IgD-negative memory B cell (primary cell): ENCODE data around the gene ADIPOR2. TPM values are rescaled to one million over a fixed set of nuclear protein-coding genes. Genes with fewer than 3 reads are reported as not detected.
A peak's percentile ranks its signal among the peaks of the same experiment; 100 is the strongest.

ENCODE experiments used
- H3K27ac Mint-ChIP-seq, 3 donors: one replicate each; pipeline ENCODE4 v1.8.0; 2020 to 2022; ENCODE audit warnings: mild to moderate bottlenecking in 3 of 3, mixed read lengths in 3 of 3, moderate library complexity in 1 of 3
- H3K27me3 Mint-ChIP-seq: one replicate; pipeline ENCODE4 v1.8.0; 2021; ENCODE audit warnings: mixed read lengths
- H3K36me3 Mint-ChIP-seq: one replicate; pipeline ENCODE4 v1.8.0; 2020; ENCODE audit warnings: mild to moderate bottlenecking, mixed read lengths
- H3K4me1 Mint-ChIP-seq, 3 donors: one replicate each; pipeline ENCODE4 v1.8.0; 2020 to 2022; ENCODE audit warnings: mixed read lengths in 3 of 3, mild to moderate bottlenecking in 1 of 3
- H3K4me3 Mint-ChIP-seq, 4 donors: one replicate each; pipeline ENCODE4 v1.8.0; 2020 to 2022; ENCODE audit warnings: mild to moderate bottlenecking in 4 of 4, mixed read lengths in 4 of 4, moderate library complexity in 3 of 4
- H3K9me3 Mint-ChIP-seq, 3 donors: one replicate each; pipeline ENCODE4 v1.8.0; 2020 to 2021; ENCODE audit warnings: mixed read lengths in 3 of 3, mild to moderate bottlenecking in 1 of 3
- polyA plus RNA-seq: library from polyadenylated mRNA; unstranded; fragments of 300-500 nt; fragmentation: Illumina TruSeq; gene quantifications from one replicate; pipeline ENCODE4 v1.2.3, GENCODE V29; 2021

Gene ADIPOR2
- polyA plus RNA-seq, 1 donor from 2014 or later: 2.9 TPM

GRCh38 chr12:1797011-1797901 lies 106.4 kb downstream of the ADIPOR2 start:
- no peaks in the 10 kb centered on the region for H3K36me3 Mint-ChIP-seq

GRCh38 chr12:1797991-1798640 lies 107.2 kb downstream of the ADIPOR2 start:
- Mint-ChIP-seq H3K36me3 (no peaks in the 10 kb centered on the region), H3K9me3 (no peaks in the 10 kb centered on the region), H3K27me3 (peaks cover 1% of the 10 kb centered on the region), H3K4me1 (peaks cover 15 to 18% (median 16%) of the 10 kb centered on the region in 3 donors), H3K27ac (peak overlapping the region in 2 of 3 donors; percentile 16 to 18), H3K4me3 (peak overlapping the region; percentile 12 to 93 (median 41))

More at GRCh38 chr12:1797011-1797901, 106.4 kb downstream of the ADIPOR2 start:
- Mint-ChIP-seq H3K9me3 (no peaks in the 10 kb centered on the region), H3K27ac (peak overlapping the region; percentile 56 to 80 (median 63)), H3K4me3 (peak overlapping the region; percentile 89 to 93 (median 91)), H3K27me3 (peaks cover 1% of the 10 kb centered on the region), H3K4me1 (peaks cover 15 to 18% (median 16%) of the 10 kb centered on the region in 3 donors)

GRCh38 chr12:1798641-1799020 lies 107.8 kb downstream of the ADIPOR2 start:
- H3K27ac Mint-ChIP-seq: peak overlapping the region in 1 of 3 donors; percentile 2
- H3K27me3 Mint-ChIP-seq: peaks cover 1% of the 10 kb centered on the region
- H3K36me3 Mint-ChIP-seq: no peaks in the 10 kb centered on the region
- H3K4me1 Mint-ChIP-seq: peaks cover 15 to 18% (median 16%) of the 10 kb centered on the region in 3 donors
- peak overlapping the region in 3 of 4 donors; percentile 33 to 93 (median 47) for H3K4me3 Mint-ChIP-seq
- H3K9me3 Mint-ChIP-seq: no peaks in the 10 kb centered on the region

- peaks cover 0 to 1% (median 0%) of the 10 kb centered on the region in 3 donors for H3K9me3 Mint-ChIP-seq
- no peak overlapping the region for H3K27ac Mint-ChIP-seq
- peaks cover 1% of the 10 kb centered on the region for H3K27me3 Mint-ChIP-seq
Measured at GRCh38 chr12:1799051-1799881, 108.4 kb downstream of the ADIPOR2 start.

GRCh38 chr12:1799882-1800400 lies 109.1 kb downstream of the ADIPOR2 start:
- Mint-ChIP-seq H3K9me3 (peaks cover 1 to 4% (median 2%) of the 10 kb centered on the region in 3 donors), H3K4me1 (peaks cover 20 to 24% (median 20%) of the 10 kb centered on the region in 3 donors), H3K4me3 (peak overlapping the region in 2 of 4 donors; percentile 12 to 48), H3K36me3 (no peaks in the 10 kb centered on the region), H3K27me3 (peaks cover 1% of the 10 kb centered on the region), H3K27ac (no peak overlapping the region)

More at GRCh38 chr12:1799051-1799881, 108.4 kb downstream of the ADIPOR2 start:
- peak overlapping the region in 2 of 4 donors; percentile 47 to 48 for H3K4me3 Mint-ChIP-seq
- no peaks in the 10 kb centered on the region for H3K36me3 Mint-ChIP-seq
- peaks cover 15 to 20% (median 16%) of the 10 kb centered on the region in 3 donors for H3K4me1 Mint-ChIP-seq

GRCh38 chr12:1800401-1801302 lies 109.8 kb downstream of the ADIPOR2 start:
- H3K4me1 Mint-ChIP-seq: peaks cover 20 to 24% (median 20%) of the 10 kb centered on the region in 3 donors
- H3K27me3 Mint-ChIP-seq: peaks cover 1% of the 10 kb centered on the region
- no peaks in the 10 kb centered on the region for H3K36me3 Mint-ChIP-seq
- peaks cover 1 to 4% (median 2%) of the 10 kb centered on the region in 3 donors for H3K9me3 Mint-ChIP-seq
- peak overlapping the region in 3 of 4 donors; percentile 16 to 76 (median 58) for H3K4me3 Mint-ChIP-seq
- peak overlapping the region in 1 of 3 donors; percentile 34 for H3K27ac Mint-ChIP-seq

- H3K4me1 Mint-ChIP-seq: peaks cover 16 to 18% (median 17%) of the 10 kb centered on the region in 3 donors
- peak overlapping the region in 1 of 3 donors; percentile 34 for H3K27ac Mint-ChIP-seq
- no peaks in the 10 kb centered on the region for H3K36me3 Mint-ChIP-seq
- peaks cover 1% of the 10 kb centered on the region for H3K27me3 Mint-ChIP-seq
- peaks cover 1 to 4% (median 2%) of the 10 kb centered on the region in 3 donors for H3K9me3 Mint-ChIP-seq
- H3K4me3 Mint-ChIP-seq: peak overlapping the region in 1 of 4 donors; percentile 16
Measured at GRCh38 chr12:1801303-1801975, 110.6 kb downstream of the ADIPOR2 start.

- H3K4me1 Mint-ChIP-seq: peaks cover 13 to 20% (median 15%) of the 10 kb centered on the region in 3 donors
- H3K9me3 Mint-ChIP-seq: peaks cover 1 to 4% (median 2%) of the 10 kb centered on the region in 3 donors
- no peak overlapping the region for H3K4me3 Mint-ChIP-seq
- H3K36me3 Mint-ChIP-seq: peaks cover 2% of the 10 kb centered on the region
- H3K27ac Mint-ChIP-seq: no peak overlapping the region
- peaks cover 1% of the 10 kb centered on the region for H3K27me3 Mint-ChIP-seq
Measured at GRCh38 chr12:1803736-1804135, 112.9 kb downstream of the ADIPOR2 start.

- H3K4me3 Mint-ChIP-seq: peak overlapping the region; percentile 4 to 54 (median 17)
- peaks cover 1 to 4% (median 2%) of the 10 kb centered on the region in 3 donors for H3K9me3 Mint-ChIP-seq
- H3K36me3 Mint-ChIP-seq: peaks cover 2% of the 10 kb centered on the region
- peaks cover 11 to 17% (median 14%) of the 10 kb centered on the region in 3 donors for H3K4me1 Mint-ChIP-seq
- peaks cover 1% of the 10 kb centered on the region for H3K27me3 Mint-ChIP-seq
- H3K27ac Mint-ChIP-seq: peak overlapping the region in 1 of 3 donors; percentile 80
Measured at GRCh38 chr12:1804545-1805332, 113.9 kb downstream of the ADIPOR2 start.

GRCh38 chr12:1805441-1806081 lies 114.7 kb downstream of the ADIPOR2 start:
- Mint-ChIP-seq H3K27me3 (peaks cover 1% of the 10 kb centered on the region), H3K9me3 (peaks cover 1 to 4% (median 2%) of the 10 kb centered on the region in 3 donors), H3K27ac (peak overlapping the region in 1 of 3 donors; percentile 93), H3K4me1 (peaks cover 9 to 15% (median 13%) of the 10 kb centered on the region in 3 donors), H3K4me3 (peak overlapping the region in 1 of 4 donors; percentile 45), H3K36me3 (peaks cover 2% of the 10 kb centered on the region)

GRCh38 chr12:1806301-1807086 lies 115.6 kb downstream of the ADIPOR2 start:
- Mint-ChIP-seq H3K27ac (peak overlapping the region in 2 of 3 donors; percentile 13 to 51), H3K36me3 (peaks cover 2% of the 10 kb centered on the region), H3K4me3 (no peak overlapping the region), H3K9me3 (peaks cover 1 to 4% (median 2%) of the 10 kb centered on the region in 3 donors), H3K4me1 (peaks cover 6 to 8% (median 7%) of the 10 kb centered on the region in 3 donors), H3K27me3 (no peaks in the 10 kb centered on the region)
